ENCODE measurements around the gene ZNF267. TPM values are rescaled to one million over a fixed set of nuclear protein-coding genes. Genes with fewer than 3 reads are reported as not detected.
"Not testable (repeated sequence)": the region's sequence is repeated elsewhere in the genome, so short reads cannot be mapped to it uniquely, and the experiment has no call there.

The ZNF267 gene
- total and polyA plus RNA-seq, 2 donors (not counting 3 experiments of a cell fraction or from before 2014, with no cell fraction given), result 5.2 to 19.1 TPM

DNA sequence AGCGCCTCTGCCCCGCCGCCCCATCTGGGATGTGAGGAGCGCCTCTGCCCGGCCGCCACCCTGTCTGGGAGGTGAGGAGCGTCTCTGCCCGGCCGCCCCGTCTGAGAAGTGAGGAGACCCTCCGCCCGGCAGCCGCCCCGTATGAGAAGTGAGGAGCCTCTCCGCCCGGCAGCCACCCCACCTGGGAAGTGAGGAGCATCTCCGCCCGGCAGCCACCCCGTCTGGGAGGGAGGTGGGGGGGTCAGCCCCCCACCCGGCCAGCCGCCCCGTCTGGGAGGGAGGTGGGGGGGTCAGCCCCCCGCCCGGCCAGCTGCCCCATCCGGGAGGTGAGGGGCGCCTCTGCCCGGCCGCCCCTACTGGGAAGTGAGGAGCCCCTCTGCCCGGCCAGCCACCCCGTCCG lies 37.2 kb upstream of the ZNF267 start:
- dilution Hi-C loops (cut with MboI; ENCODE audit: extremely low pct_ligation_motif_present, low sequenced_read_pairs); intact Hi-C loops (cut with micrococcal nuclease): not testable (repeated sequence)

DNA sequence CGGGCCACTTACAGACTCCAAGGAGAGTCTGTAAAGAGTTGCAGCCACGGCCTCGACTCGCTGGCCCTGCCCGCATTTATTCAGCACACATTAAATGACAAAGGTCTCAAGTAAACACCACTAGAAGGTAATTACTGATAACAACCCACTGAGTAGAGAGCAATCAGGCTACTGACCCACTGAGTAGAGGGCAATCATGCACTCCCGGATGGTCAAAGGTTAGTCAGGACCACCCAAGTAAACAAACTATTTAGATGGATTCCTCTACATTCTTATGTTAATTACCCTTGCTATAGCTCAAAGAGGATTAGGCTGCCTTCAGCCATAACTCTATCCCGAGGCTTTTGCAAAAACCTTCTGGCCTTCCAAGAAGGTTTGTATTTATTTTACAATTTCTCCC lies 30.7 kb upstream of the ZNF267 start:
- Histone ChIP-seq H3K27me3 (ENCODE audit: control insufficient read depth in 2 of 2, insufficient read depth in 2 of 2, low read length in 2 of 2) (no peaks in the 10 kb centered on the region), H3K4me3 (replicated peaks in 1 of 3; ENCODE audit: insufficient read depth in 1 of 3, low read depth in 1 of 3, low read length in 3 of 3) (no peak overlapping the region), H3K27ac (ENCODE audit: insufficient read depth, low read depth, low read length) (no peak overlapping the region), H3K4me1 (ENCODE audit: control insufficient read depth, extremely low read depth, insufficient read depth, low read length) (no peaks in the 10 kb centered on the region), H3K4me2 (ENCODE audit: insufficient read depth, low read length) (no peak overlapping the region), H3K9me1 (replicated peaks; ENCODE audit: control insufficient read depth, extremely low read depth, insufficient read depth, low read length) (no peaks in the 10 kb centered on the region), H3K36me3 (ENCODE audit: control insufficient read depth in 2 of 2, extremely low read depth in 1 of 2, insufficient read depth in 2 of 2, low read length in 2 of 2) (no peaks in the 10 kb centered on the region), H2AFZ (ENCODE audit: low read depth, low read length) (no peak overlapping the region), H3K9me3 (replicated peaks; ENCODE audit: control insufficient read depth, insufficient read depth, low read length) (no peaks in the 10 kb centered on the region), H4K20me1 (replicated peaks; ENCODE audit: control insufficient read depth, extremely low read depth, insufficient read depth, low read length) (no peaks in the 10 kb centered on the region), H3K9ac (replicated peaks; ENCODE audit: extremely low read depth, insufficient read depth, low read length) (no peak overlapping the region), H3K79me2 (ENCODE audit: control insufficient read depth, insufficient read depth, low read length) (no peaks in the 10 kb centered on the region)
- dilution Hi-C loops (cut with MboI; ENCODE audit: extremely low pct_ligation_motif_present, low sequenced_read_pairs) (no loop called here), intact Hi-C loops (cut with micrococcal nuclease) (no loop called here)
- ChIA-PET CTCF (no interaction called here), POLR2A (no interaction called here)
- TF ChIP-seq EZH2 (IDR thresholded peaks at IDR 0.05; ENCODE audit: borderline replicate concordance, low read depth, low read length, severe bottlenecking), result no peak
- TF ChIP-seq MAX (IDR thresholded peaks at IDR 0.05; ENCODE audit: insufficient read depth, insufficient read length), result no peak
- TF ChIP-seq FOS (IDR thresholded peaks at IDR 0.05; ENCODE audit: borderline replicate concordance, insufficient read depth, low read length), result no peak
- no peak for TF ChIP-seq JUN (IDR thresholded peaks at IDR 0.05; ENCODE audit: borderline replicate concordance, insufficient read depth, insufficient read length, low read depth)
- TF ChIP-seq POLR2AphosphoS5 (IDR thresholded peaks at IDR 0.05; ENCODE audit: insufficient read depth, low read depth, low read length), result no peak
- no peak for TF ChIP-seq MYC (IDR thresholded peaks at IDR 0.05; ENCODE audit: low read depth, low read length)
- TF ChIP-seq, protein P1, sequence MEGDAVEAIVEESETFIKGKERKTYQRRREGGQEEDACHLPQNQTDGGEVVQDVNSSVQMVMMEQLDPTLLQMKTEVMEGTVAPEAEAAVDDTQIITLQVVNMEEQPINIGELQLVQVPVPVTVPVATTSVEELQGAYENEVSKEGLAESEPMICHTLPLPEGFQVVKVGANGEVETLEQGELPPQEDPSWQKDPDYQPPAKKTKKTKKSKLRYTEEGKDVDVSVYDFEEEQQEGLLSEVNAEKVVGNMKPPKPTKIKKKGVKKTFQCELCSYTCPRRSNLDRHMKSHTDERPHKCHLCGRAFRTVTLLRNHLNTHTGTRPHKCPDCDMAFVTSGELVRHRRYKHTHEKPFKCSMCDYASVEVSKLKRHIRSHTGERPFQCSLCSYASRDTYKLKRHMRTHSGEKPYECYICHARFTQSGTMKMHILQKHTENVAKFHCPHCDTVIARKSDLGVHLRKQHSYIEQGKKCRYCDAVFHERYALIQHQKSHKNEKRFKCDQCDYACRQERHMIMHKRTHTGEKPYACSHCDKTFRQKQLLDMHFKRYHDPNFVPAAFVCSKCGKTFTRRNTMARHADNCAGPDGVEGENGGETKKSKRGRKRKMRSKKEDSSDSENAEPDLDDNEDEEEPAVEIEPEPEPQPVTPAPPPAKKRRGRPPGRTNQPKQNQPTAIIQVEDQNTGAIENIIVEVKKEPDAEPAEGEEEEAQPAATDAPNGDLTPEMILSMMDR (IDR thresholded peaks at IDR 0.05; ENCODE audit: extremely low read depth in 1 of 2, insufficient read depth in 1 of 2, low read depth in 1 of 2, low read length in 2 of 2), result no peak
- no peak for TF ChIP-seq POLR2A (IDR thresholded peaks at IDR 0.05; ENCODE audit: low read depth, low read length)
- TF ChIP-seq GATA2 (IDR thresholded peaks at IDR 0.05; ENCODE audit: insufficient read depth, insufficient read length, low read depth, low read length), result no peak
- FAIRE-seq, result no peak
- no TSS peak for BruUV-seq (replicated peaks)
- no peak for DNase-seq (ENCODE audit: low read depth, low spot score)

More for the DNA sequence above, 37.2 kb upstream of the ZNF267 start:
- H3K4me1 ChIP-seq (ENCODE audit: control insufficient read depth, extremely low read depth, insufficient read depth, low read length); H3K4me3 ChIP-seq (replicated peaks in 1 of 3; ENCODE audit: insufficient read depth in 1 of 3, low read depth in 1 of 3, low read length in 3 of 3); H3K9ac ChIP-seq (replicated peaks; ENCODE audit: extremely low read depth, insufficient read depth, low read length); H3K36me3 ChIP-seq (ENCODE audit: control insufficient read depth in 2 of 2, extremely low read depth in 1 of 2, insufficient read depth in 2 of 2, low read length in 2 of 2); H3K27ac ChIP-seq (ENCODE audit: insufficient read depth, low read depth, low read length); BruUV-seq (replicated peaks); H4K20me1 ChIP-seq (replicated peaks; ENCODE audit: control insufficient read depth, extremely low read depth, insufficient read depth, low read length); H3K79me2 ChIP-seq (ENCODE audit: control insufficient read depth, insufficient read depth, low read length); FAIRE-seq; H3K9me3 ChIP-seq (replicated peaks; ENCODE audit: control insufficient read depth, insufficient read depth, low read length); H3K4me2 ChIP-seq (ENCODE audit: insufficient read depth, low read length); H3K9me1 ChIP-seq (replicated peaks; ENCODE audit: control insufficient read depth, extremely low read depth, insufficient read depth, low read length); H3K27me3 ChIP-seq (ENCODE audit: control insufficient read depth in 2 of 2, insufficient read depth in 2 of 2, low read length in 2 of 2); CTCF ChIA-PET; POLR2A ChIA-PET; H2AFZ ChIP-seq (ENCODE audit: low read depth, low read length); DNase-seq (ENCODE audit: low read depth, low spot score): not testable (repeated sequence)

GRCh38 chr16:31848572-31848971 lies 25.0 kb upstream of the ZNF267 start:
- H3K4me1 ChIP-seq (ENCODE audit: control insufficient read depth, extremely low read depth, insufficient read depth, low read length); H3K36me3 ChIP-seq (ENCODE audit: control insufficient read depth in 2 of 2, extremely low read depth in 1 of 2, insufficient read depth in 2 of 2, low read length in 2 of 2); H2AFZ ChIP-seq (ENCODE audit: low read depth, low read length); H3K9me3 ChIP-seq (replicated peaks; ENCODE audit: control insufficient read depth, insufficient read depth, low read length); H4K20me1 ChIP-seq (replicated peaks; ENCODE audit: control insufficient read depth, extremely low read depth, insufficient read depth, low read length); dilution Hi-C loops (cut with MboI; ENCODE audit: extremely low pct_ligation_motif_present, low sequenced_read_pairs); DNase-seq (ENCODE audit: low read depth, low spot score); FAIRE-seq; H3K27me3 ChIP-seq (ENCODE audit: control insufficient read depth in 2 of 2, insufficient read depth in 2 of 2, low read length in 2 of 2); CTCF ChIA-PET; BruUV-seq (replicated peaks); H3K27ac ChIP-seq (ENCODE audit: insufficient read depth, low read depth, low read length); H3K9ac ChIP-seq (replicated peaks; ENCODE audit: extremely low read depth, insufficient read depth, low read length); H3K4me2 ChIP-seq (ENCODE audit: insufficient read depth, low read length); H3K9me1 ChIP-seq (replicated peaks; ENCODE audit: control insufficient read depth, extremely low read depth, insufficient read depth, low read length); intact Hi-C loops (cut with micrococcal nuclease); POLR2A ChIA-PET; H3K4me3 ChIP-seq (replicated peaks in 1 of 3; ENCODE audit: insufficient read depth in 1 of 3, low read depth in 1 of 3, low read length in 3 of 3); H3K79me2 ChIP-seq (ENCODE audit: control insufficient read depth, insufficient read depth, low read length): not testable (repeated sequence)
